ENCODE data around the gene APOBEC3F. TPM values are rescaled to one million over a fixed set of nuclear protein-coding genes. Genes with fewer than 3 reads are reported as not detected.
"Not testable (repeated sequence)": the region's sequence is repeated elsewhere in the genome, so short reads cannot be mapped to it uniquely, and the experiment has no call there.

APOBEC3F gene
- polyA plus RNA-seq, 3 donors from 2014 or later = 9.0 to 43.0 (median 16.8) TPM

DNA sequence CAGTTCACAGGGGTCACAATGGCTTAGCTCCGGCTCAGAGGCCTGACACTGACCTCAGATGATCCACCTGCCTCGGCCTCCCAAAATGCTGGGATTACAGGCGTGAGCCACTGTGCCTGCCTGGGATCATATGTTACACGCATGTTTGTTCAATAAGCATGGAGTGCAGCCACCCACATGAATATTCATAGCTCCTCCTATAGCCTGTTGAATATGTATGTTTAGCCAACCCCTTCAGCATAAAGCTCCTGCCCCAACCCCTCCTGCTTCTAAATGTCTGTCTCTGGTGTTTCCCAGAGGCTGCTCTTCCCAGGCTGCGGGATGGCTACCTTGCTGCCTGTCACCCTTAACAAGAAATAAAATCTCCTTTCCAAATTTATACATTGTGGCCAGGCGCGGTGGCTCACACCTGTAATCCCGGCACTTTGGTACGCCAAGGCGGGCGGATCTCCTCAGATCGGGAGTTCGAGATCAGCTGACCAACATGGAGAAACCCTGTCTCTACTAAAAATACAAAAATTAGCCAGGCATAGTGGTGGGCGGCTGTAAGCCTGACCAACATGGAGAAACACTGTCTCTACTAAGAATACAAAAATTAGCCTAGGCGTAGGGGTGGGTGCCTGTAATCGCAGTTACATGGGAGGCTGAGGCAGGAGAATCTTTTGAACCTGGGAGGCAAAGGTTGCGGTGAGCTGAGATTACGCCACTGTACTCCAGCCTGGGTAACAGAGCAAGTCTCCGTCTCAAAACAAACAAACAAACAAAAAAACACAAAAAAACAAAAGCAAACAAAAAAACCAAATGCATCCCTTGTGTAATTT lies 1.1 kb upstream of the APOBEC3F start:
- no peak for DNase-seq
- peak overlapping the region; percentile 88 to 94 (median 90) for H3K27ac Mint-ChIP-seq
- peaks cover 23 to 35% of the 10 kb centered on the region in 2 donors for H3K4me1 Mint-ChIP-seq
- H3K27me3 Mint-ChIP-seq (ENCODE audit: low read depth in 3 of 3) = peaks cover 2 to 4% (median 2%) of the 10 kb centered on the region in 3 donors
- peak overlapping the region; percentile 83 to 88 (median 85) for H3K4me3 Mint-ChIP-seq
- no peaks in the 10 kb centered on the region for H3K9me3 Mint-ChIP-seq
- peaks cover 0 to 6% (median 0%) of the 10 kb centered on the region in 3 donors for H3K36me3 Mint-ChIP-seq

DNA sequence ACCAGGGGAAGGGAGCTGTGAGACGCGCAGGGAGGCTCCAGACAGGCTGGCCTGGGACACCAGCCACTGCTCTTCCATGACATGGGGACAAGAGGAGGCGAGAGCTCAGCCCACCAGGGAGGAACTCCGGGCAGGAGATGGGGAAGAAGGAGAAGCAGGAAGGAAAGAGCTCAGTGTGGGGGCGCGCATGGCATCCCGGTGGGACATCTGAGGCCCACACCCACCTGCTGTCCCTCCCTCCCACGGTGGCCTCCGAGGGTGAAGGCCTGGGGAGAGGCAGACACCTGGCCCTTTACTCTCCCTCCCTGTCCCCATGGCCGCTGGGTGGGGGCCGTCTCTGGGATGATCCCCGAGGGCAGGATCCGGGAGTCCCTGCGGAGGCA lies 518 bp upstream of the APOBEC3F start:
- H3K9me3 Mint-ChIP-seq; DNase-seq; H3K27me3 Mint-ChIP-seq (ENCODE audit: low read depth in 3 of 3); H3K36me3 Mint-ChIP-seq: not testable (repeated sequence)
- H3K4me3 Mint-ChIP-seq = peak overlapping the region; percentile 83 to 88 (median 85)
- H3K27ac Mint-ChIP-seq = peak overlapping the region; percentile 88 to 94 (median 90)
- peaks cover 28 to 40% of the 10 kb centered on the region in 2 donors for H3K4me1 Mint-ChIP-seq

DNA sequence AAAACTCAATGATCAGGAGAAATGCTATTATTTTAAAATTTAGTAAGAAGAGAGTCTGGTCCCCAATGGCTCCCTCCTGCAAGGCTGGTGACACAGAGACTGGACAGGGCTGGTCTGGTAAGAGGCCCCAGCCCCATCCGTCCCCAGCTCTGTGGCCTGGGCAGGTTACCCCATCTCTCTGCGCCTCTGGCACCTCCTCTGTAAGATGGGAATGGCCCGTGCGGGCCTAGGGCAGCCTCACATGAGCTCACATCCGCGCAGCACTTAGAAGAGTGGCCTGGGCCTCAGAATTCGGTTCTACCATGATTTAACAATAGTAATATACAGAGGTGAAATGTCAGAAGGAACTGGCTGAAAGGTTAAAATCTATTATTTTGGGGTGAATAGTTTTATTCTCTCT lies 1.2 kb downstream of the APOBEC3F start:
- H3K9me3 Mint-ChIP-seq = no peaks in the 10 kb centered on the region
- peaks cover 45 to 54% of the 10 kb centered on the region in 2 donors for H3K4me1 Mint-ChIP-seq
- H3K27me3 Mint-ChIP-seq (ENCODE audit: low read depth in 3 of 3) = peaks cover 2 to 4% (median 3%) of the 10 kb centered on the region in 3 donors
- DNase-seq = no peak
- peak overlapping the region; percentile 63 to 88 (median 85) for H3K4me3 Mint-ChIP-seq
- peaks cover 0 to 11% (median 4%) of the 10 kb centered on the region in 3 donors for H3K36me3 Mint-ChIP-seq
- peak overlapping the region; percentile 89 to 94 (median 92) for H3K27ac Mint-ChIP-seq

DNA sequence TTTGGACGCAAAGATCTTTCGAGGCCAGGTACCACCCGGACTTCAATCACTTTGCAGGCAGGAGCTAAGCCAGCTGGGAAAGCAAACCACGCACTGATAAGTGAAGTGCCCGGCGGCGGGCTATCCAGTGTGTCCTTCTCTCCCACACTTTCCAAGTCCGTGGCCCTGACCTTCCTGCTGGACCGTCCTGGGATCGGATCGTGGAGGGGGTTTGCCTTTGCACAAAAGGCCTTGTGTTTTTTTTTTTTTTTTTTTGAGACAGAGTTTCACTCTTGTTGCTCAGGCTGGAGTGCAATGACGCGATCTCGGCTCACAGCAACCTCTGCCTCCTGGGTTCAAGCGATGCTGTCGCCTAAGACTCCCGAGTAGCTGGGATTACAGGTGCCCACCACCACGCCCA lies 2.4 kb downstream of the APOBEC3F start:
- Mint-ChIP-seq H3K36me3 (peaks cover 0 to 11% (median 4%) of the 10 kb centered on the region in 3 donors), H3K4me3 (peak overlapping the region in 2 of 5 donors; percentile 24 to 27), H3K27ac (peak overlapping the region in 1 of 6 donors; percentile 53), H3K4me1 (peaks cover 49 to 56% of the 10 kb centered on the region in 2 donors)
- not testable (repeated sequence) for H3K27me3 Mint-ChIP-seq (ENCODE audit: low read depth in 3 of 3); DNase-seq; H3K9me3 Mint-ChIP-seq

DNA sequence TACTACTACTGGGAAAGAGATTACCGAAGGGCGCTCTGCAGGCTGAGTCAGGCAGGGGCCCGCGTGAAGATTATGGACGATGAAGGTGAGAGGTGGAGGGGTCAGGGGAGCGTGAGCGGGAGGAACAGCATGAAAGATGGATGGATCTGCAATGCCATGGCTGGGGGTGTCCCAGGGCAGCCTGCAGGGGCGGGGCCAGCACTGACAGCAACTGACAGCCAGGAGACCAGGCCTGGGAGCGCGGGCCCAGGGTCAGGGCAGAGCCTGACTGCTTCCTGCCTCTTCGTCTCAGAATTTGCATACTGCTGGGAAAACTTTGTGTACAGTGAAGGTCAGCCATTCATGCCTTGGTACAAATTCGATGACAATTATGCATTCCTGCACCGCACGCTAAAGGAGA lies 4.5 kb downstream of the APOBEC3F start:
- Mint-ChIP-seq H3K27ac (peak overlapping the region in 5 of 6 donors; percentile 40 to 79 (median 66)), H3K36me3 (peaks cover 0 to 11% (median 4%) of the 10 kb centered on the region in 3 donors), H3K4me1 (peaks cover 48 to 49% of the 10 kb centered on the region in 2 donors)
- not testable (repeated sequence) for DNase-seq; H3K4me3 Mint-ChIP-seq; H3K27me3 Mint-ChIP-seq (ENCODE audit: low read depth in 3 of 3); H3K9me3 Mint-ChIP-seq

DNA sequence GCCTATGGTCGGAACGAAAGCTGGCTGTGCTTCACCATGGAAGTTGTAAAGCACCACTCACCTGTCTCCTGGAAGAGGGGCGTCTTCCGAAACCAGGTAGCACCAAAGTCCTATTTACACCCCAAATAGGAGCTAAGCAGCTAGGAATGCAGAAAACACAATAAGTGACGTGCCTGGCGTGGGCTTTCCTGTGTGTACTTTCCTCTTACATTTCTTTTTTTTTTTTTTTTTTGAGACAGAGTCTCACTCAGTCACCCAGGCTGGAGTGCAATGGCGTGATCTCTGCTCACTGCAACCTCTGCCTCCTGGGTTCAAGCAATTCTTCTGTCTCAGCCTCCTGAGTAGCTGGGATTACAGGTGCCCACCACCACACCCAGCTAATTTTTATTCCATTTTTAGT lies 8.8 kb downstream of the APOBEC3F start:
- not testable (repeated sequence) for H3K27me3 Mint-ChIP-seq (ENCODE audit: low read depth in 3 of 3); H3K9me3 Mint-ChIP-seq; DNase-seq; H3K36me3 Mint-ChIP-seq; H3K27ac Mint-ChIP-seq; H3K4me3 Mint-ChIP-seq
- peaks cover 33 to 38% of the 10 kb centered on the region in 2 donors for H3K4me1 Mint-ChIP-seq

DNA sequence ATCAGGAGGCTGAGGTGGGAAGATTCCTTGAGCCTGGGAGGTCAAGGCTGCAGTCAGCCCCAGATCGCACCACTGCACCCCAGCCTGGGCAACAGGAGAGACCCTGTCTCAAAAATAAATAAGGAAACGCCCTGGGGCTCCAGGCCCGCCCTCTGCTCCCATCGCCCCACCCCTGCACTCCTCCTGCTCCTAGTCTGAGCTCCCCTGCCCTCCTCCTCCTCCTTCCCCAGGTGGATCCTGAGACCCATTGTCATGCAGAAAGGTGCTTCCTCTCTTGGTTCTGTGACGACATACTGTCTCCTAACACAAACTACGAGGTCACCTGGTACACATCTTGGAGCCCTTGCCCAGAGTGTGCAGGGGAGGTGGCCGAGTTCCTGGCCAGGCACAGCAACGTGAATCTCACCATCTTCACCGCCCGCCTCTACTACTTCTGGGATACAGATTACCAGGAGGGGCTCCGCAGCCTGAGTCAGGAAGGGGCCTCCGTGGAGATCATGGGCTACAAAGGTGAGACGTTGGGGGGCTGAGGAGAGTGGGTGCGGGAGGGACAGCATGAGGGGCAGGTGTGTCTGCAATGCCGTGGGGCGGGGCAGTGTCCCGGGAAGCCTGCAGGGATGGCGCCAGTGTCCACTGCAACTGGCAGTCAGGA lies 11.3 kb downstream of the APOBEC3F start:
- DNase-seq; H3K27ac Mint-ChIP-seq; H3K4me3 Mint-ChIP-seq; H3K9me3 Mint-ChIP-seq; H3K27me3 Mint-ChIP-seq (ENCODE audit: low read depth in 3 of 3); H3K36me3 Mint-ChIP-seq: not testable (repeated sequence)
- H3K4me1 Mint-ChIP-seq = peaks cover 11 to 19% of the 10 kb centered on the region in 2 donors

DNA sequence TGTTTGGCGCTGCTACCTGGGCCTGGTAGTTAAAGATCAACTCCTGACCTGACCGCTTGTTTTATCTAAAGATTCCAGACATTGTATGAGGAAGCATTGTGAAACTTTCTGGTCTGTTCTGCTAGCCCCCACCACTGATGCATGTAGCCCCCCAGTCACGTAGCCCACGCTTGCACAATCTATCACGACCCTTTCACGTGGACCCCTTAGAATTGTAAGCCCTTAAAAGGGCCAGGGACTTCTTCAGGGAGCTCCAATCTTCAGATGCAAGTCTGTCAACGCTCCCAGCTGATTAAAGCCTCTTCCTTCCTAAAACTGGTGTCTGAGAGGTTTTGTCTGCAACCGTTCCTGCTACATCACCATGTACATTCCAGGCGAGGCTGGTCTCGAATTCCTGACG lies 15.0 kb downstream of the APOBEC3F start:
- DNase-seq = no peak
- Mint-ChIP-seq H3K4me1 (peaks cover 4 to 11% of the 10 kb centered on the region in 2 donors), H3K4me3 (no peak overlapping the region), H3K9me3 (no peaks in the 10 kb centered on the region), H3K27me3 (ENCODE audit: low read depth in 3 of 3) (no peaks in the 10 kb centered on the region), H3K36me3 (no peaks in the 10 kb centered on the region), H3K27ac (peak overlapping the region in 1 of 6 donors; percentile 57)

DNA sequence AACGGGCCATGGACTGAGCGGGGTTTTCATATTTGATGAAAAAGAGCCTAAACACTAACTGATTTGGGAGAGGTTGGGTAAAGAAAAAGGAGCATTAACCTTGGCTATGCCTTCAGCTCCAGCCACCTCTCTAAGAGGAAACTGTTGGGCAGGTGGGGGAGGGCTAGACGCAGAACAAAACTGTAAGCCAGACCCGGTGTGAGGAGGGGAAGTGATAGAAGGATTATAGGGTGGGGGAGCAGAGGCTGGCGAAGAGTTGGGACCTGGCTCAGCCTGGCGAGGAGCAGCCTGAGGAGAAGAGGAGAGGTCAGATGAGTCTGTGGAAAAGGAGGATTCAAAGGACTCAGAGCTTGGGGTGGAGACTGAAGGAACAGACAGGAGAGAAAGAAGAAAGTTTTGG lies 20.6 kb downstream of the APOBEC3F start:
- H3K4me3 Mint-ChIP-seq; H3K27me3 Mint-ChIP-seq (ENCODE audit: low read depth in 3 of 3); H3K36me3 Mint-ChIP-seq; H3K9me3 Mint-ChIP-seq; H3K27ac Mint-ChIP-seq; DNase-seq: not testable (repeated sequence)
- peaks cover 4 to 16% of the 10 kb centered on the region in 2 donors for H3K4me1 Mint-ChIP-seq

DNA sequence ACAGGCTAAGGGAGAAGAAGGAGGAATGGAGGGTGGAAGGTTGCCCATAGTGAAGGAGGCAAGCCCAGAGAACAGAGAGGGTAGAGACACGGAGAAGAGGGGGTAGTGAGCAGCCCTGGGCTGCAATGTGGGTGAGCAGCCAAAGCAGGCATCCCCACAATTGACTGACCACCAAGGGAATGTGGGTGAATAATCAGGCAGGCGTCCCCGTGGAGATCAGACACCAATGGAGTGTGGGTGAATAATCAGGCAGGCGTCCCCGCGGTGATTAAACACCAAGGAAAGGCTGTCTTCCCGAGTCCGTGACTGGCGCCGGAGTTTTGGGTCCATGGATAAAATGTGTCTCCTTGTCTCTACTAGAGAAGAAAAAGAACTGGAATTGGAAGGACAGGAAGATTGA lies 21.3 kb downstream of the APOBEC3F start:
- peaks cover 4 to 16% of the 10 kb centered on the region in 2 donors for H3K4me1 Mint-ChIP-seq
- not testable (repeated sequence) for H3K36me3 Mint-ChIP-seq; H3K27ac Mint-ChIP-seq; H3K27me3 Mint-ChIP-seq (ENCODE audit: low read depth in 3 of 3); DNase-seq; H3K4me3 Mint-ChIP-seq; H3K9me3 Mint-ChIP-seq

DNA sequence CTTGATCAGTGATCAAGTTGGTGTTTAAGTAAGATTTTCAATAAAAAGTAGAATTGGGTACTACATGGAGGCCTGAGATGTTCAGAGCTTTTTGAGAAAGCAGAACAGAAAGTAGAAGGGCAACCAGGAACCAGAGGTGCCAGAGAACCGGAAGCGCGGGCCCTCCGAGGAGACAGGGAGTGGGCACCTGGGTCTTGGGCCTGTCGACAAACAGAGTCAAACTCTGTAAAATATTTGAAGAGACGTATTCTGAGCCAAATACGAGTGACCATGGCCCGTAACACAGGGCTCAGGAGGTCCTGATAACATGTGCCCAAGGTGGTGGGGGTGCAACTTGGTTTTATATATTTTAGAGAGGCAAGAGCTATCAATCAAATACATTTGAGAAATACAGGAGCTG lies 23.2 kb downstream of the APOBEC3F start:
- not testable (repeated sequence) for H3K9me3 Mint-ChIP-seq; H3K36me3 Mint-ChIP-seq; H3K27me3 Mint-ChIP-seq (ENCODE audit: low read depth in 3 of 3); DNase-seq
- Mint-ChIP-seq H3K4me3 (peak overlapping the region in 1 of 5 donors; percentile 18), H3K27ac (peak overlapping the region; percentile 15 to 85 (median 70)), H3K4me1 (peaks cover 4 to 16% of the 10 kb centered on the region in 2 donors)

DNA sequence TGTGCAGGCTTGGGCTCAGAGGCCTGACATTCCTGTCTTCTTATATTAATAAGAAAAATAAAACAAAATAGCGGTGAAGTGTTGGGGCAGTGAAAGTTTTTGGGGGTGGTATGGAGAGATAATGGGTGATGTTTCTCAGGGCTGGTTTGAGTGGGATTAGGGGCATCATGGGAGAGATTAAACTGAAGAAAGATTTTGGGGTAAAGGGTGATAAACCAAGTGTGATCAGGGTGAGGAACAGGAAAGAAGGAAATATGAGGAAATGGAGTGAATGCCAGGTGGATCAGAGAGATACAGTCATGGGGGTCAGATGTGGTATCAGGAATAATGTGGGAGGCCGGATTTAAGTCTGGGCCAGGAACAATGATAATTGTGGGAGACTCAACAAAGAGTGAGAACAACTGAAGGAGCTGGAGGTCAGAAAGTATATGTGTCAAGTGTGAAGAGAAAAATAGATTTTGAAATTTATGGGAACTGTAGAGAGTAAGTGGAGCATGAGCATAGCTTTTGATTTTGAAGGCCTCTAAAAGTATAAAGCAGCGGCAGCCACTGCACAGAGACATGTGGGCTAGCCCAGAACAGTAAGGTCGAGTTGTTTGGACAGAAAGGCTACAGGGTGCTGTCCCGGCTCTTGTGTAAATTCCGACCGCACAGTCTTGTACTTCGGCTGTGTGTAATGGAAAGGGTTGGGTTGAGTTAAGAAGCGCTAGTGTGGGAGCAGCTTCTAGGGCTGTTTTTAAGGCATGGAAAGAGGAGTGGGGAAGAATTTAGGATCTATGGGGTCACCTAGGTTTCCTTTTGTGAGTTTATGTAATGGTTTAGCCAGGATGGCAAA lies 26.0 kb downstream of the APOBEC3F start:
- H3K9me3 Mint-ChIP-seq; DNase-seq; H3K4me3 Mint-ChIP-seq; H3K27ac Mint-ChIP-seq; H3K27me3 Mint-ChIP-seq (ENCODE audit: low read depth in 3 of 3); H3K36me3 Mint-ChIP-seq: not testable (repeated sequence)
- peaks cover 4 to 18% of the 10 kb centered on the region in 2 donors for H3K4me1 Mint-ChIP-seq

DNA sequence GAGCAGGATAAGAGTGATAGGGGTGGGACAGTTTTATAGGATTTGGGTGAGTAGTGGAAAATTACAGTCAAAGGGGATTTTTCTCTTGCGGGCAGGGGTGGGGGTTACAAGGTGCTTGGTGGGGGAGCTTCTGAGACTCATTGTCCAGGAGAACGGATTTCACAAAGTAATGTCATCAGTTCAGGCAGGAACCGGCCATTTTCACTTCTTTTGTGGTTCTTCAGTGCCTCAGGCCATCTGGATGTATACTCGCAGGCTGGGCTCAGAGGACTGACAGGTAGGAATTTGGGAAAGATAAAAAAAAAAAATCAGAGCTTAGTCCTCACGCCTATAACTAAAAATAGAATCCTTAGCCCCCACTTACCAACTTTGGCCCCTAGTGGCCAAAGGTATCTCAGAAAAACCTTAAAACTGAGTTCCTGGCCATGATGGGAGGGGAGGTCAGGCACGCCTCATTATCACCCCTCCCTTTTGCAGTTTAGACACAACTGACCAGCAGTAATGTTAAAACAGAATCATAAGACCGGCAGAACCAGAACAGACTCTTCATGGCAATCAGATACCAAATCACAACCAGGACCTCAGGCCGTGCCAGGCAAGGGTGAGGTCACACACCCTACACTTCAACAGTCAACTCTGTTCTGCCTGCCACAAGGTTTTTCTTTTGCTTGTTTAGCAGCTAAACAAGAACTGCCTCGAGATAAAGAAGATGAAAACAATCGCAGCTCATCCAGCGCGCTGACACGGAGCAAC lies 27.5 kb downstream of the APOBEC3F start:
- peak overlapping the region in 3 of 6 donors; percentile 32 to 81 (median 63) for H3K27ac Mint-ChIP-seq
- DNase-seq = no peak
- H3K9me3 Mint-ChIP-seq = no peaks in the 10 kb centered on the region
- H3K4me1 Mint-ChIP-seq = peaks cover 4 to 18% of the 10 kb centered on the region in 2 donors
- H3K4me3 Mint-ChIP-seq = no peak overlapping the region
- no peaks in the 10 kb centered on the region for H3K36me3 Mint-ChIP-seq
- peaks cover 0 to 2% (median 0%) of the 10 kb centered on the region in 3 donors for H3K27me3 Mint-ChIP-seq (ENCODE audit: low read depth in 3 of 3)
